T-helper 1 cell treated with Interleukin-12 subunit alpha and Interleukin-12 subunit beta and Interleukin-4 antibody, amounts not matched to agents 30 μg/mL and 1 μg/mL, for 36 hours (primary cell): ENCODE data around the gene MCHR1.
A peak's percentile ranks its signal among the peaks of the same experiment; 100 is the strongest.
"Not testable (repeated sequence)": the region's sequence is repeated elsewhere in the genome, so short reads cannot be mapped to it uniquely, and the experiment has no call there.

Experiments used
- H3K27ac Mint-ChIP-seq: one replicate; pipeline ENCODE4 v1.8.0; 2021; ENCODE audit warnings: mild to moderate bottlenecking, mixed read lengths
- H3K27me3 Mint-ChIP-seq: one replicate; pipeline ENCODE4 v1.8.0; 2021; ENCODE audit warnings: low read depth, mixed read lengths
- H3K36me3 Mint-ChIP-seq: one replicate; pipeline ENCODE4 v1.8.0; 2021; ENCODE audit warnings: low read depth, mixed read lengths
- H3K4me1 Mint-ChIP-seq: one replicate; pipeline ENCODE4 v1.8.0; 2021; ENCODE audit warnings: low read depth, mixed read lengths
- H3K4me3 Mint-ChIP-seq: one replicate; pipeline ENCODE4 v1.8.0; 2021; ENCODE audit warnings: mild to moderate bottlenecking, moderate library complexity, mixed read lengths
- H3K9me3 Mint-ChIP-seq: one replicate; pipeline ENCODE4 v1.8.0; 2021; ENCODE audit warnings: mixed read lengths

Gene MCHR1

DNA sequence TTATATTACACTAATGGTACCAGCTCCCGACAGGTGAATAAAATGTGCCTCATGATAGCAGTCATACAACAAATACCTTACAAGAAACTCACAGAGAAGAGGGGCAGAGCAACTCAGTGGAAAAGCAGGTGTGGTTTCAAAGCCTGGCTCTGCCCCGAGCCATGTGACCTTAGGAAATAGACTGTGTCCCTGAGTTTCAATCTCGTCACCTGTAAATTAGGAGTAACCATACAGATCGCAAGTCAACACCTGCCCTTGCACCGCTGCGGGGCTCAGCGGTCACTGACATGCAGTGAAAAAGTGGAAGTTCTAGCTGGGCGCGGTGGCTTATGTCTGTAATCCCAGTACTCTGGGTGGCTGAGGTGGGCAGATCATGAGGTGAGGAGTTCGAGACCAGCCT, 30.9 kb upstream of the MCHR1 start:
- Mint-ChIP-seq H3K36me3 (no peaks in the 10 kb centered on the region), H3K4me1 (peaks cover 20% of the 10 kb centered on the region), H3K4me3 (no peak overlapping the region), H3K27me3 (no peaks in the 10 kb centered on the region), H3K9me3 (no peaks in the 10 kb centered on the region), H3K27ac (no peak overlapping the region)

DNA sequence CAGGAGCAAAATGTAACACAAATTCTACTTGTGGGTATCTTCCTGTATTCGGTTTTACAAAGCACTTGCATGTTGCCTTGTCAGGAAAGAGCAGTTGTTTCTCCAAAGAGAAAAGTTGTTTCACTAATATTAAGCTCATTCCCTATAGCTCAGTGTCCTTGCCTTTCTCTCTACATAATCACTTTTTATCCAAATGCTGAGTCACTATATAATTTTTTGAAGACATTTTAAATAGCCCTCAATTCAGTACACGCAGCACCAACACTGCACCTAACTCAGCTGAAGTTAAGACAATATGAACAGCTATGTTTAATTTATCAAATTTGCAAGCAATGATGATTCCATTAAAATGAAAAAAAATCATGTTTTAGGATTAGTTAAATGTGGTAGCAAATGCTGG, 28.2 kb upstream of the MCHR1 start:
- Mint-ChIP-seq H3K4me3 (no peak overlapping the region), H3K27ac (peak overlapping the region; percentile 52), H3K9me3 (no peaks in the 10 kb centered on the region), H3K27me3 (no peaks in the 10 kb centered on the region), H3K36me3 (no peaks in the 10 kb centered on the region), H3K4me1 (peaks cover 20% of the 10 kb centered on the region)

DNA sequence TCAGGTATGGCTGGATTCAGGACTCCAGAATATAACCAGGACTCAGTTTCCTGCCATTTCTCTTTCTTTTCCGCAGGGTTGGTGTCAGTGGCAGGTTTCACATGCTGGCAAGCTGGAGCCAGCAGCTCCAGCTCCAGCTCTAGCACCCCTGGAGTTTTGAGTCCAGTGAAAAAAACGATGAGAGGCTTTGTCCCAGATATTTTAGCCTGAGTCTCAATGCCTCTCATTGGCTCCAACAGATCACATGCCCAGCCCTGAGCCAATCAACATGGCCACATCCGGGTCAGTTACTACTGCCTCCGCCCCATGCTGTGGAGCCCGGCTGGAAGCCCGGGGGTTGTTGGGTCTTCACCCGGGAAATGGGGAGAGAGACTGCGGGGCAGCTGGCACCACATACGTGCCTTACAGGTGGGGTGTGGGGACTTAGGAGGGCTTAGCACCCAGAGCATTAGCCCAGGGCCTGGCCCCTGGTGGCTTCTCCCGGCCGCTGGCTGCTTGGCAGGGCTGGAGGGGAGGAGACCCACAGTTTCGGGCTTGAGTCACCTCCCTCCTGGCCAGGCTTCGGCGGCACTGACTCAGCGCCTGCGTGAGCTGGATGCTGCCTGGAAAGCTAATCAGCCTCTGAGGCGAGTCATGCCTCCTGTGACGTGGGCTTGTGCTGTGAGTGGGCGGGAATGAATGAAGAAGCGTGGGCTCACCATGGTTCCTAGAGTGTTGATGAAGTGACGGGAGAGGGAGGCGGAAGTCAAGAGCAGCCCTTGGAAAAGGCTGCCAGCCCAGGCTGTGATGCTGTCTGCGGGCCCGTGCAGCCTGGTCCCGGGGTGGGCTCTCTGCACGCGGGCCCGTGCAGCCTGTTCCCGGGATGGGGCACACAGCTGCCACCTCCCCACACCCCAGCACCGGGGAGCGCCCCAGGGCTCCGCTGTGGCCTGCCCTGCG, 27.5 kb upstream of the MCHR1 start:
- Mint-ChIP-seq H3K4me1 (peaks cover 16% of the 10 kb centered on the region), H3K27me3 (no peaks in the 10 kb centered on the region), H3K27ac (peak overlapping the region; percentile 76), H3K36me3 (no peaks in the 10 kb centered on the region), H3K4me3 (peak overlapping the region; percentile 73), H3K9me3 (no peaks in the 10 kb centered on the region)

DNA sequence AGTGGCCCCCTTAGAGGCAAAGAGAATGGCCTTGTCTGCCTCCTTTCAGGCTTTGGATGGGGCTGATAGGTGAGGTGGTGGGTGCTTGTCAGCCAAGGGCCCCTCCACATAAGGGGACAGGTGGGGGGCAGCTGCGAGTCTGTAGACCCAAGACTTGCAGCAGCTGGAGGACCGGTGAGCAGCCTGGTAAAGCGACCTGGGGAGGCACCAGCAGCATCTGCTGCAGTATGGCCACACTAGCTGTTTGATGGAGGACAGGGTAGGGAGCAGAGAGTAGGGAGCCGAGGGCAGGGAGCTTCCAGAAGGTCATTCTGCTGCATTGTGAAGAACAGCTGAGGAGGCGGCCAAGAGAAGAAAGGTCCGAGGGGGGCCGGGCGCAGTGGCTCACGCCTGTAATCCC, 25.9 kb upstream of the MCHR1 start:
- peak overlapping the region; percentile 29 for H3K27ac Mint-ChIP-seq
- no peak overlapping the region for H3K4me3 Mint-ChIP-seq
- H3K27me3 Mint-ChIP-seq, result no peaks in the 10 kb centered on the region
- H3K9me3 Mint-ChIP-seq, result no peaks in the 10 kb centered on the region
- H3K36me3 Mint-ChIP-seq, result no peaks in the 10 kb centered on the region
- H3K4me1 Mint-ChIP-seq, result peaks cover 10% of the 10 kb centered on the region

DNA sequence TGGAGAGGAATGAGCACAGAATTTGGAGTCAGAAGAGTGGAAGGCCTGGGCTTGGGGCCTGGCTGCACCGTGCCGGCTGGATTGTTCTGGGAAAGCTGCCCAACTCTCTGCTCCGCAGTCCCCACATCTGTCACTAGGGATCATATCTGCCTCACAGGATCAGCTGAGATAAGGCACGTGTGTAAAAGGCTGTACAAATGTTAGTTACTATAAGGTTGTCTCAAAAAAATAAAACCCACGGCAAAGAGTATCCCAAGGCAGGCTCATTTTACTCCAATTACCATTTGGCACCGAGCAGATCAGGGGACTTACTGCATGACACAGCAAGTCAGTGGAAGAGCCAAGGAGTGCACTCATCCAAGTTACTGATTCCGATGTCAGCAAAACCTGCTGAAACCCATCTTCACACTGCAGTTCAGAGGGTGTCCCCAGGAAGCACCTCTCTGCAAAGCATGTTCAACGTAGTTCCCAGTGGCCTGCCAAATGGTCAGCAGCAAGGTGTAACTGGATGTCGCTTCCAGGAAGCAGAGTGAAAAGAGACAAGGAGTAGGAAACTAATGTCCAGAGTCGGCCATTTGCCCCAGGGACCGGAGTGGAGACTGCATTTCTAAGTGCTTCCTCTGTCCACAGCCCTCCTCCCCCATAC, 24.6 kb upstream of the MCHR1 start:
- no peaks in the 10 kb centered on the region for H3K9me3 Mint-ChIP-seq
- no peaks in the 10 kb centered on the region for H3K36me3 Mint-ChIP-seq
- H3K27ac Mint-ChIP-seq, result no peak overlapping the region

DNA sequence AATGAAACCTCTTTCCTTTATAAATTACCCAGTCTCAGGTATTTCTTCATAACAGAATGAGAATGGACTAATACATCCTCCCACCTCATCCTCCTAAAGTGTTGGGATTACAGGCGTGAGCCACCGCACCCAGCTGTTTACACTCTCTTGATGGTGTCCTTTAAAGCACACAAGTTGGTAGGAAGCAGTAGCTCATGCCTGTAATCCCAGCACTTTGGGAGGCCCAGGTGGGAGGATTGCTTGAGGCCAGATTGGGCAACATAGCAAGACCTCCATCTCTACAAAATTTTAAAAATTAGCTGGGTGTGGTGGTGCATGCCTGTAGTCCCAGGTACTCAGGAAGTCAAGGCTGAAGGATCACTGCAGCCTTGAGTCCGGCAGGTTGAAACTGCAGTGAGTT, 23.3 kb upstream of the MCHR1 start:
- H3K36me3 Mint-ChIP-seq, H3K27me3 Mint-ChIP-seq, H3K9me3 Mint-ChIP-seq, H3K27ac Mint-ChIP-seq, H3K4me1 Mint-ChIP-seq, H3K4me3 Mint-ChIP-seq: not testable (repeated sequence)

More for the DNA sequence above, 24.6 kb upstream of the MCHR1 start:
- no peaks in the 10 kb centered on the region for H3K27me3 Mint-ChIP-seq
- no peak overlapping the region for H3K4me3 Mint-ChIP-seq
- H3K4me1 Mint-ChIP-seq, result peaks cover 10% of the 10 kb centered on the region

DNA sequence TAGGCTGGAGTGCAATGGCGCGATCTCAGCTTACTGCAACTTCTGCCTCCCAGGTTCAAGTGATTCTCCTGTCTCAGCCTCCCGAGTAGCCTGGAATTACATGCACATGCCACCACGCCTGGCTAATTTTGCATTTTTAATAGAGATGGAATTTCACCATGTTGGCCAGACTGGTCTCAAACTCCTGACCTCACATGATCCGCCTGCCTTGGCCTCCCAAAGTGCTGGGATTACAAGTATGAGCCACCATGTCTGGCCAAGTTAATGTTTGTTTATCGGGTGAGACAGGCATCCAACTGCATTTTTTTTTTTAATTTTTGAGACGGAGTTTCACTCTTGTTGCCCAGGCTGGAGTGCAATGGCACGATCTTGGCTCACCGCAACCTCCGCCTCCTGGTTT, 22.6 kb upstream of the MCHR1 start:
- not testable (repeated sequence) for H3K27me3 Mint-ChIP-seq, H3K36me3 Mint-ChIP-seq, H3K27ac Mint-ChIP-seq, H3K4me3 Mint-ChIP-seq, H3K9me3 Mint-ChIP-seq, H3K4me1 Mint-ChIP-seq

DNA sequence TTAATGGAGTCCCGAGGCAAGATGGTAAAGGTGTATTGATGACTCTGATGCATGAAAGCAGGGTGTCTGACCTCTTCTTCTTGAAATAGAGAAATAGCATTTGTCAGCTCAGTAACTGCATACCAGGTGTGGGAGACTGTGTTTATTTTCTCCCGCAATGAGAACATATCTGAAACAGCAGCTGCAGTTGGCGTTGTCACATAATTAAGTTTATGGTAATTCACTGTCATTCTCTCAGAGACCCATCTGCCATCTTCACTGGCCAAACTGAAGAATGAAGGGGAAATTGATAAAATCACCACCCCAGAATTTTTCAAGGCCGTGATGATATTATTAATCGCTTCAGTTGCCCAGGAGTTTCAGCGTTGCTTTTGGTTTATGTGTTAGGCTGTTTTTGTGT, 20.1 kb upstream of the MCHR1 start:
- no peaks in the 10 kb centered on the region for H3K9me3 Mint-ChIP-seq
- H3K27ac Mint-ChIP-seq, result no peak overlapping the region
- no peaks in the 10 kb centered on the region for H3K4me1 Mint-ChIP-seq
- H3K27me3 Mint-ChIP-seq, result no peaks in the 10 kb centered on the region
- H3K36me3 Mint-ChIP-seq, result no peaks in the 10 kb centered on the region
- H3K4me3 Mint-ChIP-seq, result no peak overlapping the region

DNA sequence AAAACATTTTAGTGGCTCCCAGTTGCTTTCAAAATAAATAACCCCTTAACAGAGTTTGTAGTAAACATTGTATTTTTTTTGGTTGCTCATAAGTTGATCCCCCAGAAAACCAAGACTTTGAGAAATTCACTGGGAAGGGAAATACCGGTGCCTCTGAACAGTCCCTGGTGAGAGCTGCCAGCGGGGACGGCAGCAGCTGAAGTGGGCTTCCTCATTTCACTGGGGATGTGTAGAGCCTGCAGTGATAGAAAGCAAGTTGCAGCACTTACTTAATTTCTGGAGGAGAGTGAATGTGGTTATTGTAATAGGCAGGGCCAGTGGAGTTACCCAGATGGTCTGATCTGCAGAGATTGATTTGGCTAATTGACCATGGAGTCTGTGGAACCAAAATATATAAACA, 18.6 kb upstream of the MCHR1 start:
- Mint-ChIP-seq H3K27me3 (no peaks in the 10 kb centered on the region), H3K27ac (no peak overlapping the region), H3K36me3 (no peaks in the 10 kb centered on the region), H3K4me3 (no peak overlapping the region), H3K4me1 (no peaks in the 10 kb centered on the region), H3K9me3 (no peaks in the 10 kb centered on the region)

DNA sequence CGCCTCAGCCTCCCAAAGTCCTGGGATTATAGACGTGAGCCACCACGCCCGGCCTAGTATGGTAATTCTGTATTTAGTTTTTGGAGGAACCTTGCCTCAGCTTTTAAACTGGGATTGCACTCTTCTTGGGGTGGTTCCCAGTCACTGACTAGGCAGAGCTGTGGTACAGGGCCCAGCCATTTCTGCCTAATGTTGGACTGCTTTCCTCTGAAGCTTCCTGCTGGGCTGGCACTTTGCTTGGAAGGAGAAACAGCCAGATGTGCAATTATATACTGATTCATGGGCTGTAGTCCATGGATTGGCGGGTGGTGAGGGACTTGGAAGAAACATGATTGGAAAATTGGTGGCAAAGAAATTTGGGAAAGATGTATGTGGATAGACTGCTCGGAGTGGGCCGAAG, 17.6 kb upstream of the MCHR1 start:
- Mint-ChIP-seq H3K27me3 (no peaks in the 10 kb centered on the region), H3K4me1 (no peaks in the 10 kb centered on the region), H3K27ac (no peak overlapping the region), H3K4me3 (no peak overlapping the region), H3K36me3 (no peaks in the 10 kb centered on the region), H3K9me3 (no peaks in the 10 kb centered on the region)

DNA sequence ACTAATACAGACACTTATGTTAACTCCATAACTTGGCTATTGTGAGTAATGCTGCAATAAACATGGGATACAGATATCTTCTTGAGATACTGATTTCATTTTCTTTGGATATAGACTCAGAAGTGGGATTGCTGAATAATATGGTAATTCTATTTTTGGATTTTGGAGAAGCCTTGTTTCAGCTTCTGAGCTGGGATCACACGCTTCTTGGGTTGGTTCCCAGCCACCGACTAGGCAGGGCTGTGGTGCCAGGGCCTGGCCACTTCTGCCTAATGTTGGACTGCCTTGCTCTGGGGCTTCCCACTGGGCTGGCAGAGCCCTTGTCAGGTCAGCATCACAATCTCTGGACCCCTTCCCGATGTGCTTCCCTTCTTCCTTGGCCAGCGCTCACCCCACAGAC, 14.0 kb upstream of the MCHR1 start:
- no peaks in the 10 kb centered on the region for H3K27me3 Mint-ChIP-seq
- H3K27ac Mint-ChIP-seq, result no peak overlapping the region
- peaks cover 10% of the 10 kb centered on the region for H3K36me3 Mint-ChIP-seq
- peaks cover 22% of the 10 kb centered on the region for H3K4me1 Mint-ChIP-seq
- H3K9me3 Mint-ChIP-seq, result peaks cover 3% of the 10 kb centered on the region
- no peak overlapping the region for H3K4me3 Mint-ChIP-seq

DNA sequence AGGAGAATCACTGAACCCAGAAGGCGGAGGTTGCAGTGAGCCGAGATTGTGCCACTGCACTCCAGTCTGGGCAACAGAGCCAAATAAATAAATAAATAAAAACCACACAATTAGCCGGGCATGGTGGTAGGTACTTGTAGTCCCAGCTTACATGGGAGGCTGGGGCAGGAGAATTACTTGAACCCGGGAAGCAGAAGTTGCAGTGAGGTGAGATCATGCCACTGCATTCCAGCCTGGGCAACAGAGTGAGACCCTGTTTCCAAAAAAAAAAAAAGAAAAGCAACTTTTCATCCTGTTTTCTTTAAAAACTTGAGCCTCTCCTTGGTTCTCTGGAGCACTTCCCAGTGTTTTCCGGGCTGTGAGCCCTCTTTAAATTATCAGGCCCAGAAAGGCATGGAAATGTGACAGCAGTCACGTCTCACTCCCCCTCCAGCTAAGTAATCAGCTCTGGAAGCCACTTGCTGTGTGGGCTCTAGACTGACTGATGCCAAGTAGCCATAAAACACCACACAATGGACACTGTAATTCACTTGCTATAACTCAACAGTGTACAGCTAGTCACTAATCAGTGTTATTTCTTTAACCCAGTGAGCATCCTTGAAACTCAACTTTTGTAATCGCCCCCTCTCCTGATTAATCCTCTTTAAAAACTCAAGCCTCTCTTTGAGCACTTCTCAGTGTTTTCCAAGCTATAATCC, 13.0 kb upstream of the MCHR1 start:
- peaks cover 3% of the 10 kb centered on the region for H3K9me3 Mint-ChIP-seq
- H3K4me1 Mint-ChIP-seq, result peaks cover 22% of the 10 kb centered on the region
- H3K4me3 Mint-ChIP-seq, result no peak overlapping the region
- H3K27ac Mint-ChIP-seq, result no peak overlapping the region
- no peaks in the 10 kb centered on the region for H3K27me3 Mint-ChIP-seq
- H3K36me3 Mint-ChIP-seq, result peaks cover 10% of the 10 kb centered on the region

DNA sequence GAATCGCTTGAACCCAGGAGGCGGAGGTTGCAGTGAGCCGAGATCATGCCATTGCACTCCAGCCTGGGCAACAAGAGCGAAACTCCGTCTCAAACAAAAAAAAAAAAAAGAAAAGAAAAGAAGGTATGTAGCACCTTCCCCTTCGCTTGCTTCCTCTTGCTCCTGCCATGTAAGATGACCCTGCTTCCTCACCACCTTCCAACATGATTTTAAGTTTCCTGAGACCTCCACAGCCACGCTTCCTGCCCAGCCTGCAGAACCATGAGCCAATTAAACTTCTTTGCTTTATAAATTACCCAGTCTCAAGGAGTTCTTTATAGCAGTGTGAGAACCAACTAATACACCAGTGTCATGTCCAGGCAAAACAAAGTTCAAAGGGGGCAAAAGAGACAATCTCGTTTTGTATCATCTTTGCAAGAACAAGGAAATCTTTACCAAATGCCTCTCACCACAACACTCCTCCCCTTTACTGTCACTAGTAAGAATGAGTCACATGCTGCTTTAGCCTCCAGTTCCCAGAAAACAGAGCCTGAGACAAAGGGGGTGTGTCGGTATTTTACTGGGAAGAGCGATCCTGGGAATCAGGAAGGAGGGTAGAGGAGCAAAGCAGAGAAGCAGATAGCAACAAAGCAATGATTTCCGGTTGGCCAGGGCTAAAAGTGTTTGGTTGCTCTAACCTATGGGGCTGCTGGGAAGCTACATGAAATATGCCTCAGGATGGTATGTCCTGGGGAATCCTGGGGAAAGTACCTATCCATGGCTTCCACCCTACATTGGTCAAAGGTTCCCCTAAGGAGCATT, 10.5 kb upstream of the MCHR1 start:
- peaks cover 23% of the 10 kb centered on the region for H3K4me1 Mint-ChIP-seq
- H3K27me3 Mint-ChIP-seq, result no peaks in the 10 kb centered on the region
- H3K36me3 Mint-ChIP-seq, result peaks cover 10% of the 10 kb centered on the region
- peak overlapping the region; percentile 56 for H3K4me3 Mint-ChIP-seq
- H3K9me3 Mint-ChIP-seq, result peaks cover 3% of the 10 kb centered on the region
- peak overlapping the region; percentile 87 for H3K27ac Mint-ChIP-seq

DNA sequence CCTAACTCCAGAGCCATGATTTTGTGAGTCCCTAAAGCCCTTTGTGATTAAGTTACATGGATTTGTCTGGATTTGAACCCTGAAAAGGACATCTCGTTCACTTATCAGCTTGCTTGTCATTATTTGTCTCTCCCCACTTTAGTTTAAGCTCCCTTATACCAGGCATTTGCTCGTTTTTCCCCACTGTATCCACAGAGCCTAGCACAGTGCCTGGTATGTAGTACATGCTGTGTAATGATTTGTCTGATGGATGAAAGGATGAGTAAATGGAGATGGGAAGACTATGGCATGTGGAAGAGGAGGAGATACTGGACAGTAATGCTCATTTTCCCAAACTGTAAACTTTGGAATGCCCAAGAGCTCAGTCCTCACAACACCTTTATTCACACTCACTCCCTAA, 9.2 kb upstream of the MCHR1 start:
- Mint-ChIP-seq H3K9me3 (peaks cover 3% of the 10 kb centered on the region), H3K27me3 (no peaks in the 10 kb centered on the region), H3K27ac (peak overlapping the region; percentile 87), H3K4me3 (no peak overlapping the region), H3K4me1 (peaks cover 23% of the 10 kb centered on the region), H3K36me3 (peaks cover 10% of the 10 kb centered on the region)
